Right ventricle myocardium superior (tissue), 1 donor: Measurements from ENCODE around the gene PHLPP2. TPM values are rescaled to one million over a fixed set of nuclear protein-coding genes. Genes with fewer than 3 reads are reported as not detected.
A peak's percentile ranks its signal among the peaks of the same experiment; 100 is the strongest.

Experiments used
- ATAC-seq: fragments of 200-7000 bp; cut with Tn5 transposase; one replicate; pipeline ENCODE4 v1.9.1; 2020; ENCODE audit warnings: mild to moderate bottlenecking; ENCODE audit not compliant: poor library complexity
- DNase-seq: peaks from one replicate; pipeline ENCODE4 v3.0.0-alpha.2; 2020
- intact Hi-C: fragments of 100-400 bp; cut with DNase I; formaldehyde crosslinking; loops from one replicate; pipeline ENCODE4 v1.11.2; 2022
- long read RNA-seq: library from polyadenylated mRNA; unstranded; transcript quantifications from one replicate; pipeline ENCODE4 v2.0.0, GENCODE V29; 2021
- total RNA-seq: library from RNA; stranded (reverse); fragmentation: NEBNext Ultra II Directional; extraction: Animal tissue kit (Norgen Biotek cat#: 25700); gene quantifications from one replicate; pipeline ENCODE4 v1.2.1, GENCODE V29; 2021
- donor health status: DM: no; HTN: yes; CAD: no; lungs with severe emphysema.

PHLPP2 gene, protein sequence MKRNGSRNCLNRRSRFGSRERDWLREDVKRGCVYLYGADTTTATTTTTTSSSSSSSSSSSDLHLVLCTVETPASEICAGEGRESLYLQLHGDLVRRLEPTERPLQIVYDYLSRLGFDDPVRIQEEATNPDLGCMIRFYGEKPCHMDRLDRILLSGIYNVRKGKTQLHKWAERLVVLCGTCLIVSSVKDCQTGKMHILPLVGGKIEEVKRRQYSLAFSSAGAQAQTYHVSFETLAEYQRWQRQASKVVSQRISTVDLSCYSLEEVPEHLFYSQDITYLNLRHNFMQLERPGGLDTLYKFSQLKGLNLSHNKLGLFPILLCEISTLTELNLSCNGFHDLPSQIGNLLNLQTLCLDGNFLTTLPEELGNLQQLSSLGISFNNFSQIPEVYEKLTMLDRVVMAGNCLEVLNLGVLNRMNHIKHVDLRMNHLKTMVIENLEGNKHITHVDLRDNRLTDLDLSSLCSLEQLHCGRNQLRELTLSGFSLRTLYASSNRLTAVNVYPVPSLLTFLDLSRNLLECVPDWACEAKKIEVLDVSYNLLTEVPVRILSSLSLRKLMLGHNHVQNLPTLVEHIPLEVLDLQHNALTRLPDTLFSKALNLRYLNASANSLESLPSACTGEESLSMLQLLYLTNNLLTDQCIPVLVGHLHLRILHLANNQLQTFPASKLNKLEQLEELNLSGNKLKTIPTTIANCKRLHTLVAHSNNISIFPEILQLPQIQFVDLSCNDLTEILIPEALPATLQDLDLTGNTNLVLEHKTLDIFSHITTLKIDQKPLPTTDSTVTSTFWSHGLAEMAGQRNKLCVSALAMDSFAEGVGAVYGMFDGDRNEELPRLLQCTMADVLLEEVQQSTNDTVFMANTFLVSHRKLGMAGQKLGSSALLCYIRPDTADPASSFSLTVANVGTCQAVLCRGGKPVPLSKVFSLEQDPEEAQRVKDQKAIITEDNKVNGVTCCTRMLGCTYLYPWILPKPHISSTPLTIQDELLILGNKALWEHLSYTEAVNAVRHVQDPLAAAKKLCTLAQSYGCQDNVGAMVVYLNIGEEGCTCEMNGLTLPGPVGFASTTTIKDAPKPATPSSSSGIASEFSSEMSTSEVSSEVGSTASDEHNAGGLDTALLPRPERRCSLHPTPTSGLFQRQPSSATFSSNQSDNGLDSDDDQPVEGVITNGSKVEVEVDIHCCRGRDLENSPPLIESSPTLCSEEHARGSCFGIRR (N-terminal part only)
- total RNA-seq = 1.5 TPM
- long read RNA-seq, partial matches to known transcripts = 1 of 1 reads
- long read RNA-seq, other reads (novel, unspliced or antisense) = 0 of 1 reads

DNA sequence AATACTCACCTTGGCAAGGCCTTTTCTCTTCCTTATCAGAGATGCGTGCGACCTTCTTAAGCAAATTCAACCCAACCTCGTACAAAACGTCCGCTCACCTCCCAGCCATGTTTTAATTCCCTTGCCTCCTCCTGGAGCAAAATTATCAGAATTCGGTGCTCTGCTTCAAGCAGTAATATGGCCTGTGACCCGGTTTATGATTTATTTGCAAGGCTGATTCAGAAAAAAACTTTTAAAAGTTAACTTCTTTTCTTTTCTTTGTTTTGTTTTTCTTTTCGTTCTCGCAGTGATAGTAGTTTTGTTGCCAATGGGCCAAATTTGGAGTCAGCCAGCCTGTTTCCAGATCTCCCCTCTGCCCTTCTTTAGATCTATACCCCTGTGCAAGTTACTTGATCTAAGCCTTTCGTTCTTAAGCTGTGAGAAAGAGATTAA lies at the start of gene PHLPP2:
Gene PHLPP2, minus strand, starts transcription at position 382 of the 432 bp plus-strand sequence. CDS start 9,906 bp downstream, outside the sequence.
- ATAC-seq = no peak
- intact Hi-C loops = no loop called here

DNA sequence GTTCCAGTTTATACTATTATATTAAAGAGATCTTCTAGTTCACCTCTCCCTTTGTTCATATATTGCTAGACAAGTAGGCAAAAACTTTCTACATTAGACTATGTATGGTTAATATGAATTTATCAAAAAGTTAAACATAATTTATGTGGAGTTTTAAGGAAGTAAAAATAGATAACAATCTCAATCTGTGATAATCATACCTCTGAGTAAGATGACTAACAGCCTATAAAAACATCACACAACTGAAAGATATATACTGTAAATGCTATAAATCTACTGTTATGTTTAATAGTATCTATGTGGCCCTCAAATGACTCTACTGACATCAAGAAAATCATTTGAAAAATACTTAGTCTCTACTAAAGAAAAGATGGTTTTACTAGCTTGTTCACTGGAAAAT lies 47.1 kb upstream of the PHLPP2 start:
- ATAC-seq = no peak
- intact Hi-C loops = no loop called here
- DNase-seq = no peak

More for the DNA sequence above, at the start of gene PHLPP2:
- DNase-seq = no peak

DNA sequence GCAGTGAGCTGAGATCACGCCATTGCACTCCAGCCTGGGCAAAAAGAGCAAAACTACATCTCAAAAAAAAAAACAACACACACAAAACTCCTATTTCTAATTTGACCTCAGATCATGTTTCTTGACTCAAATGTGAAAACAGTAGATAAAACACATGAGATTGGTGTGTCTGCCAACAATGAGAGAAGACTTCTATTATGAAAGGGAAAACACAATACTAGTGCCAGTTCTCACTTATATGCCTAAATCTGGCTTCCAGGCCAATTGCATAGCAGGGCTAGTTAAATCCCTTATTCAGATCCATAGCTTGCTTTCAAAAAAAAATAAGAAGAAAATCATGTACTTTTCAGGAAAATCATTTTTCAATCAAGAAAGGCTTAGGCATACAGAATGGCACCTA lies 44.7 kb upstream of the PHLPP2 start:
- intact Hi-C loops = no loop called here
- no peak for ATAC-seq
- no peak for DNase-seq

DNA sequence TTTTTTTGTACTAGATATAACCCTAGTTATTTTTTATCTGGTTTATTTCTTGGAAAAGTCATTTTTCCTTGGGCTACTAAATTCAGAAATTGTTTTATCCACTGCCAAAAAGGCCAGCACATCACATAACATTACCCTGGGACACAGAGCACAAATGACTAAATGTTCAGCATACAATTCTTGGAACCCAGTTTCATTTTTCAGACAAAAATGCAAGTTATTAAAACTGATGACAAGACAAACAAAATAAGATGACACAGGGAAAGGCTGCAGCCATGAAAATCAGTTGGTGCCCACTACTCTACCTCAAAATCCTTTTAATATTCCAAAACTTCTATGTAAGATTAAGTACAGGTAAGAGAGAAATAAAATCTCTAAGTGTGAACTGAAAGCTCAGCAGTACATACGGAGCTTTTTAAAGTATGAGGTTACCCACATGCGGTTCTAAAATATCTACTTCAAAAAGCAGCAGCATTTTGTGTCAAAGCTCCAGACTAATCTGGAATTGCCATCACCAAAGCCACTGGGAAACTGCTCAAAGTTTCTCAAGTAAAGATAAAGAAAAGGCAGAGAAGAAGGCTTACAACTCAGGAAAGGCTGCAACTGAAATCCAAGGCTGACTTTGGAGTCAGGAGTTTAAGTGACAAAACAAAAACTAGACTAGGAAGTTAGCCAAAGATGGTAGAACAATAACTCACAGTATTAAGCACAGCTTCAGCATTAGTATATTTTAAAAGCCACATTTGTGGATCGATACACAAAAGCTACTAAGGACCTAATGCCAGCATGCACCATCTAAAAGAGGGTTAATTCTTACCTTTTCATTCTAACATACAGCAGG lies 42.8 kb upstream of the PHLPP2 start:
- intact Hi-C loops = no loop called here
- ATAC-seq (no peak), DNase-seq (no peak)

DNA sequence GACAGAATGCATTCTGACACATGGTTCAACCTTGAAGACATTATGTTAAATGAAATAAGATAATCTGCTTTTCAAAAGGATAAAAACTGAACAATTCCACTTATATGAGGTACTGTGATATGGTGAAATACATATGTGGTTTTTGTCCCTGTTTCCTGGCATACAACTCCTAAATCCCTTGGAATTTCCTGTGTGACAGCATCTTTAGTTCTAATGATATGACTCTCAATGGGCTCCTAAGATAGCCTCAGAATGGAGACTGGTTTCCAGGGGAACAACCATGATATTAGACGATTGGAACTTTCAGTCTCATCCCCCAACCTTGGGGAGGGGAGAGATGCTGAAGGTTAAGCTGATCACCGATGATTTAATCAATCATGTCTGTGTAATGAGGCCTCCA lies 37.7 kb upstream of the PHLPP2 start:
- ATAC-seq = no peak
- DNase-seq = no peak
- intact Hi-C loops = no loop called here

DNA sequence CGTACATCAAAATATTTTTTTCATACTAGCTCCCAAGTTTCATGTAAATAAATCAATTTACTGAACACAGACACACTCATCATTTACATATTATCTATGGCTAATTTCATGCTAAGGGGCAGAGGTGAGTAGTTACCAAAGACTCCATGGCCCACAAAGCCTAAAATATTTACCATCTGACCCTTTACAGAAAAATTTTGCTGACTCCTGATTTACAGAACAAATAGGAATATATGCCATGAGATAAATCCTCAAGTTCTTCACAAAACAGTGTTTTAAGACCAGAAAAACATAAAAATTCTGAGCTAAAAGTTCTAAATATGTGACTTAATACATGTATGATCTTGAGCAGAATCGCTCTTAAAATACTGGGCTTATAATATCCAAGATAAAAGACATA lies 36.6 kb upstream of the PHLPP2 start:
- no peak for ATAC-seq
- intact Hi-C loops = no loop called here

DNA sequence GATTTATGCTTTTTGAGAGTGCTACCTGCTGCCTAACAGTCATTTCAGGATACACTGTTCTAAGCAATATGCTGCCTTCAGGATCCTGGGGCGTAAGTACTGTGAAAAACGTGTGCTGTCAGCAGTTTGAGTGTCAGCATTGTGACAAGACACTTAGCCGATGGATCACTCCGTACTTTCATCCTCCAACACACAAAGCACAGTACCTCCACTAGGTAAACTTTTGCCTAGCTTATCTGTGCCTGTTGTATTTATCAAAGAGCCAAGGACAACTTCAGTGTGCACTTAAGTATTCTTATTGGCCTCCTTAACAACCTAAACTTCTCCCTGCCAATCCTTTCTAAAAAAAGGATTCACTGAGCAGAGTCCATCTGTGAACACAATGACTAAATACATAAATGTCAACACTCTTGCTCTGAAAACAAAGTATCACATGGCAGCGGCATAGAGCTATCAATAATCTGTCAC lies 33.8 kb upstream of the PHLPP2 start:
- intact Hi-C loops = no loop called here
- ATAC-seq (peak; percentile 95), DNase-seq (no peak)

More for the DNA sequence above, 36.6 kb upstream of the PHLPP2 start:
- no peak for DNase-seq

DNA sequence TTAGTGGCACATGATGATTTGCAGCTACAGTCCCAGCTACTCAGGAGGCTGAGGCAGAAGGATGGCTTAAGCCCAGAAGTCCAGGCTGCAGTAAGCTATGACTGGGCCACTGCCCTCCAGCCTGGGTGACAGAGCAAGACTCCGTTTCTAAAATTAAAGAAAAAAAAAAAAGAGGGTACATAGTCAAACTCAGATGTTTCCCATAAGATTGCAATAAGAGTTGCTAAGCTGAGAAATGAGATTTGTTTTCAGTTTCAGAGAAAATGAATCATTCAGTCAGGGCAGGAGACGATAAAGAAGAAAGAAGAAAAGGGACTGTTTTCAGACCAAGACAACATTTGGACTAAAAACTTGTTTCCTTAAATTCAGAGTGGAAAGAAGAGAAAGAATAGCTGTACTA lies 30.2 kb upstream of the PHLPP2 start:
- no peak for DNase-seq
- ATAC-seq = no peak
- intact Hi-C loops = no loop called here

DNA sequence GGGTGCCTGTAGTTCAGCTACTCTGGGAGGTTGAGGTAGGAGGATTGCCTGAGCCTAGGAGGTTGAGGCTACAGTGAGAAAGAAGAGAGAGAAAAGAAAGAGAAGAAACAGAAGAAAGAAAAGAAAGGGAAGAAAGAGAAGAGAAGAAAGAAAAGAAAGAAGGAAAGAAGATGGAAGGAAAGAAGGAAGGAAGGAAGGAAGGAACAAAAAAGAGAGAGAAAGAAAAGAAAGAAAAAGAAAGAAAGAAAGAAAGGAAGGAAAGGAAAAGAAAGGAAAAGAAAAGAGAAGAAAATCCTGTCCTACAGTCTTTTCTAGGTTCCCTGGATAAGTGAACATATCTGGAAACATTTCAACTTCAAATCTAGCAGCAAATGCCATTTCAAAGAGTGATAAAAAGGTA lies 29.6 kb upstream of the PHLPP2 start:
- ATAC-seq = no peak
- DNase-seq = no peak
- intact Hi-C loops = no loop called here

DNA sequence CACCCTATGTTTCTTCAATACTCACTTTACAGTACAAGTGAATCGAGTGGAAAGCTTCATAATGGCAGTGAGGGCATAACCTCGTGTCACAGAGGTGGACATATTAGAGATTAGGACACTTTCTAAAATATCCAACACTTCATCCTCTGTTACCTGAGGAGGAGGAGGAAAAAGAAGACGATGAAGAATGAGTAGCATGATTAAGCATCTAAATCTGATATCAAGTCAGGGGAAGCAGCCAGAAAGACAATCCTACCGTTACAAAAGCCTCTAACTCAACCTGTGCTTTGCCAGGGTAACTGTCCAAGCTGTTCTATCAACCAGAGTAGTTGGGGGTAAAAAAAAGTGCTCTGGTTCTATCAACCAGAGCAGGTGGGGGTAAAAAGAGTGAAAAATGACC lies 23.7 kb upstream of the PHLPP2 start:
- DNase-seq (no peak), ATAC-seq (no peak)
- intact Hi-C loops = no loop called here

DNA sequence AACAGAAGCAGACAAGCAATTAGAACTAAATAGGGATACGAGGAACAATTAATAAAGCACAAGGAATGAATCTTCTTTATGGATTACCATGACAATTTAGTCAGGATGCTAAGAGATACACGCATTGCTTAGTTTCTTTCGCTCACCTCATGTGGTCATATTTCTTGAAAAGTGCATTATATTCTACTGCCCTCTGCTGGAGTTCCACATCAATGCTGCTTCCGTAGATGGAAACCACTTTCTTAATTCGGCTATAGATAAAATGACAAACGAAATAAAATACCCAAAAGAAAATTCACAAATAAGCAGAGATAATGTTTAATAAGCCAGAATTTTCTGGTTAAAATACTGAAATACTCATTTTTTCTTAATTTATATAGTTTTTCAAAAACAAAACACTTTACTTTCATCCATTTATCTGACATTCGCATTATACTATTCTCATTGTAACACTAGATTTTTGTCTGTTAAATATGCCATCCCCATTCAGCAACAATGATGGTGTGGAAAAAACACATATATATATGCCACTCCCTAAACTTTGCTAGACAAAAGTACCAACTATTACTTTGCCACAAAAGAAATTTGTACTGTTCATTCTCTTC lies 22.0 kb upstream of the PHLPP2 start:
- no peak for DNase-seq
- intact Hi-C loops = no loop called here
- ATAC-seq = no peak

DNA sequence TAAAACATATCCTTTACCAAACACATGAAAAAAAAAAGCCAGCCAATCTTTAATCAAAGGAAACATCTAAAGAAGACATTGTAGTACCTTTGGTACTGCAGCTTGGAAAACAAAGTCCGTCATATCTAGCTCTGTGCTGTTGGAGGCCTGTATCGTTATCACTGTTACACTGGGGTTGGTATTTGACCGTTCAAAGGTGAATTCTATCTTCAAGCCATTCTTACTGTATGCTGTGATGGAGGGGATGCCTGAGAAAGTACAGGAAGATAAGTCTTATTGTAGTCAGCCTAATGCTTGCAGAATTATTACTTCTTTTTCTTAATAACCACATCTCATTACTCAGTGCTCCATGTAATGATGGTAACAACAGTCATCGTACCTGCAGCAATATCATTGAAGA lies 14.4 kb upstream of the PHLPP2 start:
- no peak for DNase-seq
- no peak for ATAC-seq
- intact Hi-C loops = no loop called here

DNA sequence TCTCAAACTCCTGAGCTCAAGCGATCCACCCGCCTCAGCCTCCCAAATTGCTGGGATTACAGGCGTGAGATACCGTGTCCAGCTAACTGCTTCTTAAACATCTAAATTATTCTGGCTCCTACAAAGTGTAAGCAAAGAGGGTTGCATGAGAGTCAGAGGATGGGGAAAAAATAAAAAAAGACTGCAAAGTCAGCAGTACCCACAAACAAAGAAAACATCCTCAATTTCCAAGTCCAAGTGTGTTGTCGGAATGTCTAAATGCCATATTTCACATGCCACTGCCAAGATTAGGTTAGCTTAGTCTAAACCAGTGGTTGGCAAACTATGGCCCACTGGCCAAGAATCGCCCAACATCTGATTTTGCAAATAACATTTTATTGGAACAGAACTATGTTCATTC lies 13.0 kb upstream of the PHLPP2 start:
- DNase-seq (no peak), ATAC-seq (no peak)
- intact Hi-C loops = no loop called here

DNA sequence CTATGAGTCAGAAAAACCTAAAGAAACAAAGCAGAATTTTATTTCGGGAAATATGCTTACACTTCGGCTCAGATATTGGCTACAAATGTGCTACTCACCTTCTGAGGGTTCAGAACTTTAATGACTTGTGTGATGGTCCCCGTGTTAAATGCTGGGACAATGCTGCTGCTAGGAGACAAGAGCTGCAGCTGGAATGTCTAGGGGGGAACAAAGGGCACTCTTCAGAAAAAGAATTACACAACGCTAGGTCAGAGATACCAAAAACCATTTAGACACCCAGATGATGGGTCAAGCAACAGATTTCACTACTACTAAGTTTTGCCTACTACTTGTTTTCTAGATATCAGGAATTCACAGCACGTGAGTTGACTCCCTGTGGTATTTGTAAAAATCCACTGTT lies 10.0 kb upstream of the PHLPP2 start:
- intact Hi-C loops = no loop called here

DNA sequence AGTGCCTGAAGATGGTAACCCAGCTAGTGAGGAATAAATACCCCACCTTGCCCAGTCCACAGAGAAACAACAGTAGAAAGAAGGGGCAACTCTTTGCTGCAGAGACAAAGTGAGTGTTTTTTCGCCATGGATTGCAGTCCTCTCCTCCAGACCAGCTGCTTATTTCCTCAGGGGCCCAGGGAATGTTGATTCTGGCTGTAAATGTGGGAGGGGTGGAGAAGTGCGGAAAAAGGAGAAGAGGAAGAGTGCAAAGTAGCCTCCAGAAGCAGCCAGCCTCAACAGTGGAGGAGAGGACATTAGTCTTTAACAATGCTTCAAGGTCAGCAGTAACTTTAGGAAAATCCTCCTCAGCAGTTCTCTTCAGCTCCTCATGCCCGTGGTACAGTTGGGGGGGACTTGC lies 8.1 kb upstream of the PHLPP2 start:
- no peak for DNase-seq
- peak; percentile 41 for ATAC-seq
- intact Hi-C loops = no loop called here

More for the DNA sequence above, 10.0 kb upstream of the PHLPP2 start:
- no peak for DNase-seq
- no peak for ATAC-seq

DNA sequence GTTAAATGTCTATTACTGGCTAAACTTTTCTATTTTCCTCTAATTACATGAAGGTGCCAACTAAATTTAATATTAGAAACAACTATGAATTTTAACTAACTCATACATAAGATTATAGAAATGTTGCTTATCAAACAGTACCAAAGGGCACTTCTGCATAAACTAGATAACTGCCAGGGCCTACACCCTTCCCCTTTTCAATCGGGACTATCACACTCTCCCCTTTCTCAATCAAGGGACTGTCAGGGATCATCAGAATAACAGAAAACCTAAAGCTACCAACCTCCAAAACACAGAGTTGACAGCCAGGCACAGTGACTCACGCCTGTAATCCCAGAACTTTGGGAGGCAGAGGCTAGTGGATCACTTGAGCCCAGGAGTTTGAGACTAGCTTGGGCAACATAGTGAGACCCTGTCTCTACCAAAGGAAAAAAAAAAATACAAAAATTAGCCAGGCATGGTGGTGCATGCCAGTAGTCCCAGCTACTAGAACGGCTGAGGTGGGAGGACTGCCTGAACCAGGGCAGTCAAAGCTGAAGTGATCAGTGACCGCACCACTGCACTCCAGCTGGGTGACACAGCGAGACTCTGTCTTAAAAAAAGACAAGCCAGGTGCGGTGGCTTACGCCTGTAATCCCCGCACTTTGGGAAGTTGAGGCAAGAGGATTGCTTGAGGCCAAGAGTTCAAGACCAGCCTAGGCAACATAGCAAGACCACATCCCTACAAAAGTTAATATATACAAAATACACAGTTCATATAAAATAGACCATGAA lies 3.2 kb upstream of the PHLPP2 start:
- DNase-seq (no peak), ATAC-seq (no peak)
- intact Hi-C loops = no loop called here
